ENCODE results near the gene RBM33.

DNA sequence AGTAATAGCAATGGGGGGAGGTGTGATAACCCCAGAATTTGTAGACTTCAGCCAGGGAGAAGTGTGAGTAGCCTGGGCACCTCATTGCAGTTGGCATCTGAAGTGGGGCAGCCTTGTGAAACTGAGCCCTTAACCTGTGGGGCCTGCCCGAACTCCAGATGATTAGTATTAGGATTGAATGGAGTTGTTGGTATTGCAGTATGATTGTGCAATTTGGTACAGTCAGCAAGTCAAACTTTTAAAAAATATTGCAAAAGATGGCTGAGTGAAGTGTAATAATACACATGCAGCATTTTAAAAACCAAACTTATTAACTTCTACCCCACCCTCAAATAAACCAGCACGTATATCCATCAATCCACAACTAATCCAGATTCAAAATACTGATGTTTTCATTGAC is 9.3 kb downstream of the RBM33 start:
- TF ChIP-seq FOXP2 (optimal IDR thresholded peaks at IDR 0.05; ENCODE audit: control extremely low read depth, extremely low read length, insufficient read depth) (no peak), POLR2AphosphoS5 (IDR thresholded peaks at IDR 0.05; ENCODE audit: borderline replicate concordance, low read depth, low read length) (no peak)
